T-cell (primary cell): Measurements from ENCODE around the gene CREBBP. TPM values are rescaled to one million over a fixed set of nuclear protein-coding genes. Genes with fewer than 3 reads are reported as not detected.
A peak's percentile ranks its signal among the peaks of the same experiment; 100 is the strongest.
"Not testable (repeated sequence)": the region's sequence is repeated elsewhere in the genome, so short reads cannot be mapped to it uniquely, and the experiment has no call there.

Experiments used
- ATAC-seq, 4 experiments: fragments of 200-7000 bp in 3 of 4; fragments of 150-1000 bp in 1 of 4; cut with Tn5 transposase; replicated peaks in 1 of 4; 1 replicate in 3 of 4; 2 replicates in 1 of 4; pipeline ENCODE4 v1.10.0; 2021; ENCODE audit warnings: moderate library complexity in 3 of 4, mild to moderate bottlenecking in 2 of 4, moderate number of reproducible peaks in 1 of 4
- CTCF ChIA-PET, 2 donors: fragments of 300-600 bp; sonication (Branson Sonifier 250); formaldehyde crosslinking; loops; one replicate each; lab custom pipeline; 2022; ENCODE audit warnings: antibody characterized with exemption in 2 of 2; lab: Charles Lee
- POLR2A ChIA-PET, 2 donors: fragments of 300-600 bp; sonication (Branson Sonifier 250); formaldehyde crosslinking; loops; one replicate each; lab custom pipeline; 2022; ENCODE audit warnings: antibody characterized with exemption in 2 of 2; lab: Charles Lee
- DNase-seq, 35 experiments: peaks; one replicate each; pipeline versions ENCODE4 v3.0.0 to v3.0.0-alpha.2; 2013 to 2023
- H3K27ac ChIP-seq: one replicate; pipeline ENCODE4 v1.5.1; 2013; ENCODE audit warnings: low read length
- H3K27me3 ChIP-seq, 2 experiments: replicated peaks in 1 of 2; 1 replicate in 1 of 2; 2 replicates in 1 of 2; pipeline versions ENCODE4 v1.6.1 to v1.7.0; 2013; ENCODE audit warnings: low read length in 1 of 2, mixed read lengths in 1 of 2; ENCODE audit not compliant: control insufficient read depth in 2 of 2, insufficient read depth in 2 of 2; ENCODE audit errors: extremely low read depth in 1 of 2
- H3K36me3 ChIP-seq, 2 donors: 1 replicate in 1 of 2; 2 replicates in 1 of 2; pipeline versions ENCODE4 v1.6.1 to v1.7.0; 2013; ENCODE audit warnings: low read length in 1 of 2; ENCODE audit not compliant: control insufficient read depth in 2 of 2, insufficient read depth in 1 of 2; ENCODE audit errors: extremely low read depth in 1 of 2
- H3K4me1 ChIP-seq, 2 experiments: 1 replicate in 1 of 2; 2 replicates in 1 of 2; pipeline versions ENCODE4 v1.6.1 to v1.7.0; 2013; ENCODE audit warnings: low read length in 2 of 2, mixed read lengths in 1 of 2; ENCODE audit not compliant: insufficient read depth in 2 of 2, control insufficient read depth in 1 of 2; ENCODE audit errors: extremely low read depth in 1 of 2
- H3K4me3 ChIP-seq, 2 donors: 1 replicate in 1 of 2; 2 replicates in 1 of 2; pipeline versions ENCODE4 v1.5.1 to v1.7.0; 2013; ENCODE audit warnings: mild to moderate bottlenecking in 2 of 2, low read length in 1 of 2, moderate library complexity in 1 of 2; ENCODE audit not compliant: control insufficient read depth in 1 of 2; ENCODE audit errors: extremely low read depth in 1 of 2
- H3K9me3 ChIP-seq: 2 replicates; pipeline ENCODE4 v1.7.0; 2013
- H3K27ac Mint-ChIP-seq, 2 donors: one replicate each; pipeline ENCODE4 v1.8.0; 2020 to 2021; ENCODE audit warnings: mild to moderate bottlenecking in 2 of 2, mixed read lengths in 2 of 2
- H3K27me3 Mint-ChIP-seq, 2 donors: one replicate each; pipeline ENCODE4 v1.8.0; 2021 to 2022; ENCODE audit warnings: mixed read lengths in 2 of 2
- H3K36me3 Mint-ChIP-seq: one replicate; pipeline ENCODE4 v1.8.0; 2021; ENCODE audit warnings: mixed read lengths
- H3K4me1 Mint-ChIP-seq, 3 donors: one replicate each; pipeline ENCODE4 v1.8.0; 2020 to 2022; ENCODE audit warnings: mixed read lengths in 3 of 3, mild to moderate bottlenecking in 1 of 3
- H3K4me3 Mint-ChIP-seq, 3 donors: one replicate each; pipeline ENCODE4 v1.8.0; 2020 to 2022; ENCODE audit warnings: mild to moderate bottlenecking in 3 of 3, mixed read lengths in 3 of 3, moderate library complexity in 3 of 3
- H3K9me3 Mint-ChIP-seq, 3 donors: one replicate each; pipeline ENCODE4 v1.8.0; 2020 to 2022; ENCODE audit warnings: mixed read lengths in 3 of 3
- WGBS: methylation state at CpG from one replicate; pipeline ENCODE4 v1.1.5; 2013; ENCODE audit warnings: missing lambda C conversion rate; ENCODE audit not compliant: insufficient coverage; 5-methylcytosine and 5-hydroxymethylcytosine counted together
- total RNA-seq, 35 experiments: library from RNA in 6 of 35; stranded (reverse) in 6 of 35; fragments of 120-200 nt in 1 of 35; gene quantifications; one replicate each; pipeline versions ENCODE4 v1.2.1 to v1.2.4 and lab custom pipeline; 2013 to 2026

CREBBP gene
- total RNA-seq, 5 donors from 2014 or later (not counting 1 experiment from before 2014, with no cell fraction given) = 114 to 183 (median 127) TPM

DNA sequence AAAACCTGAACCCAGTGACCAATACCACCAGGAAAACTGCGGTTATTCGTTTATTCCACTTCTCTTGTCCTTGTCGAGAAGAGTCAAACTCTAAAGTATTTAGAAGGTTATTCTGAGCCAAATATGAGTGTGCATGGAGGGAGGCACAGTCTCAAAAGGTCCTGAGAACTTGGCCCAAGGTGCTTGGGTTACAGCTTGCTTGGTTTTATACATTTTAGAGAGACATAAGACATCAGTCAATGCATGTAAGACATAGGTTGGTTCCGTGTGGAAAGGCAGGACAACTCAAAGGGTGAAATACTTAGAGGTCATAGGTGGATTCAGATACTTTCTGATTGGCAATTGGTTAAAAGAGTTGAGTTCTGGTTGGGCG, 162.5 kb downstream of the CREBBP start:
- DNase-seq = no peak

DNA sequence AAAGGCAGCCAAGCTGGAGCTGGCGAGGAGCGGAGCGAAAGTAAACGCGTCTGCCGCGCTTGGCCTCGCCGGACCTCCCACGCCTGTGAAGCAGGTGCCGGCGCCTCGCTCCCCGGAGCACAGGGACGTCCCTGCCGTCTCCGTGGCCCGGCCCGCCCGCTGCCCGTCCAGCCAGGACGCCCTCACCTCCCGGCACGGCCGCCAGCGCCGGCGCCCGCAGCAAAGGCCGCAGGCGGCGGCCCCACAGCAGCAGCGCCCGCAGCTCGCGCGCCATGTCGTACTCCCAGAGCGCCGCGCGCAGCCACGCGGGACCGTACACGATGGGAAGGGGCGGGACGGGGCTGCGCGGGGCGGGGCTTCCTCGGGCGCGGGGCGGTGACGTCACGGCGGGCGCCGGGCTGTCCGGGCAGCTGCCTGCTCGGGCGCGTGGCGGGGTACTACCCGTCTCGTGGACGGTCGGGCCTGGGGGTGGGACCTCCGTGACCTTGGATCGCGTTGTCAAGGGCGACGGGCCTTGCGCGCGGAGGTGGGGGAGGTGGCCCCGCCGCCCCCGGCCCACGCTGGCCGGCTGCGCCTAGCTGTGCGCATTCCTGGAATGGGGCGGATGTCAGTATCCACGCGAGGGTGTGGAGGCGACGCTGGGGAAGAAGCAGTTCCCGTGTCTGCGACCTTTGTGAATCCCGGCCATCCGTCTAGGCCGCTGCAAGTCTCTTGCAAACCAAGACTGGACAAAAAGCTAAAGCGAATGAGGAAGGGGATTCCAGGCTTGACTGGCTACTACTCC, 163.1 kb downstream of the CREBBP start, which contains the start of gene TRAP1:
TSS of gene TRAP1 (minus strand) at position 290 of the 784 bp plus-strand sequence. CDS start at position 274, 16 bp downstream.
- H3K4me3 Mint-ChIP-seq = peak within 1 kb of the TSS; percentile 83 to 88 (median 87)
- ATAC-seq = peak; percentile 97 to 98 (median 98)
- no peaks in the 10 kb centered on the region for H3K9me3 ChIP-seq
- peak within 1 kb of the TSS; percentile 85 to 97 for H3K4me3 ChIP-seq
- H3K36me3 Mint-ChIP-seq = peaks cover 13% of the 10 kb centered on the region
- H3K4me1 Mint-ChIP-seq = peaks cover 35 to 43% (median 38%) of the 10 kb centered on the region in 3 donors
- H3K27ac ChIP-seq = peak within 1 kb of the TSS; percentile 85
- peak; percentile 79 to 95 (median 88) for DNase-seq
- H3K27ac Mint-ChIP-seq = peak within 1 kb of the TSS; percentile 80 to 83
- peaks cover 0 to 3% of the 10 kb centered on the region in 2 experiments for H3K27me3 ChIP-seq
- ChIA-PET CTCF (no interaction called here), POLR2A (no interaction called here)
- H3K9me3 Mint-ChIP-seq = no peaks in the 10 kb centered on the region
- peaks cover 11 to 31% of the 10 kb centered on the region in 2 experiments for H3K4me1 ChIP-seq
- peaks cover 0 to 10% of the 10 kb centered on the region in 2 donors for H3K36me3 ChIP-seq
- under 1% methylated on average over 93 of the region's 95 CpGs for WGBS
- H3K27me3 Mint-ChIP-seq = no peaks in the 10 kb centered on the region

More for the DNA sequence above, 162.5 kb downstream of the CREBBP start:
- H3K4me3 ChIP-seq = peak overlapping the region; percentile 64 to 85
- H3K27ac Mint-ChIP-seq = peak overlapping the region; percentile 75 to 80
- ChIA-PET POLR2A (no interaction called here), CTCF (no interaction called here)
- peaks cover 11% of the 10 kb centered on the region for H3K36me3 Mint-ChIP-seq
- no peaks in the 10 kb centered on the region for H3K9me3 Mint-ChIP-seq
- H3K9me3 ChIP-seq = no peaks in the 10 kb centered on the region
- no peaks in the 10 kb centered on the region for H3K27me3 Mint-ChIP-seq
- peaks cover 0 to 3% of the 10 kb centered on the region in 2 experiments for H3K27me3 ChIP-seq
- peaks cover 0 to 8% of the 10 kb centered on the region in 2 donors for H3K36me3 ChIP-seq
- H3K4me1 ChIP-seq = peaks cover 11 to 29% of the 10 kb centered on the region in 2 experiments
- 25% methylated on average over 1 of the region's 5 CpGs for WGBS
- ATAC-seq = no peak
- H3K4me1 Mint-ChIP-seq = peaks cover 30 to 39% (median 33%) of the 10 kb centered on the region in 3 donors
- H3K27ac ChIP-seq = peak overlapping the region; percentile 85
- H3K4me3 Mint-ChIP-seq = peak overlapping the region; percentile 80 to 83 (median 82)

DNA sequence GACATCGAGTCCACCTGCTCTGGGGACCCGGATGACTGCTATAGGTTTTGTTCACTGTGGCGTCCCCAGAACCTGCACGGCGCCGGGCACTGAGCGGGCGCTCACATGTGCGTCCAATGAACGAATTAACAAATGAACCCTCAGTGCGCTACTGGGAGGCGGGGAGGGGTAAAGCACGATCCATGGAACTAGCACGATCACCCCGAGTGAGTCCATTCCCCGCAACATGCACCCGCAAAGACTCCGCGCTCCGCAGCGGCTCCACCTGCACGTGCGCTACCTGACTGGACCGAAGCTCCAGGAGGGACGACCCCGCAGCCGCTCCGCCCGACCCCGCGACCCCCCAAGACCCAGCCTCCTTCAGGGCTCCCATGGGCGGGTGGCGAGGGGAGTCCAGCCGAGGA, 163.7 kb downstream of the CREBBP start:
- Mint-ChIP-seq H3K27me3 (no peaks in the 10 kb centered on the region), H3K27ac (peak overlapping the region; percentile 74 to 83), H3K4me1 (peaks cover 37 to 45% (median 40%) of the 10 kb centered on the region in 3 donors), H3K4me3 (peak overlapping the region; percentile 83 to 88 (median 87)), H3K9me3 (no peaks in the 10 kb centered on the region), H3K36me3 (peaks cover 13% of the 10 kb centered on the region)
- ChIA-PET CTCF (no interaction called here), POLR2A (no interaction called here)
- H3K36me3 ChIP-seq = peaks cover 1 to 10% of the 10 kb centered on the region in 2 donors
- peak overlapping the region; percentile 60 for H3K27ac ChIP-seq
- H3K4me3 ChIP-seq = peak overlapping the region; percentile 85 to 97
- ATAC-seq (peak; percentile 8 to 26 (median 23)), DNase-seq (peak in 8 of 35 experiments; percentile 0 to 19 (median 8))
- under 1% methylated on average over 34 of the region's 34 CpGs for WGBS
- H3K9me3 ChIP-seq = no peaks in the 10 kb centered on the region
- peaks cover 11 to 31% of the 10 kb centered on the region in 2 experiments for H3K4me1 ChIP-seq
- H3K27me3 ChIP-seq = peaks cover 0 to 3% of the 10 kb centered on the region in 2 experiments

DNA sequence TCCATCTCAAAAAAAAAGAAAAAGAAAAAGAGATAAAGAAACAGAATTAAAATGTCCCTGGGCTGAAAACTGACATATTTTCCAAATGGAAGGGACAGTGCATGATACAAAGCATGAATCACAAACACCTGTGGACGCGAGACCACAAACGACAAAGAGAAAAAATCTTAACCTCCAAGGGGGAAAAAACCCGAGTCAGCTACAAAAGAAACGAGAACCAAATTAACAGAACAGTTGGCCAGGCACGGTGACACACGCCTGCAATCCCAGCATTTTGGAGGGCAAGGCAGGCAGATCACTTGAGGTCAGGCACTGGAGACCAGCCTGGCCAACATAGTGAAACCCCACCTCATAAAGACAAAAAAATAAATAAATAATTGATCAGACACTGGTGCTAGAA, 165.1 kb downstream of the CREBBP start:
- no peaks in the 10 kb centered on the region for H3K9me3 ChIP-seq
- POLR2A ChIA-PET = no interaction called here
- H3K4me3 ChIP-seq = no peak overlapping the region
- H3K27me3 ChIP-seq = peaks cover 0 to 2% of the 10 kb centered on the region in 2 experiments
- peaks cover 3 to 10% of the 10 kb centered on the region in 2 donors for H3K36me3 ChIP-seq
- H3K36me3 Mint-ChIP-seq = peaks cover 13% of the 10 kb centered on the region
- ATAC-seq (no peak), DNase-seq (no peak)
- WGBS = no CpG with 5 or more reads among the region's 7 CpGs
- H3K4me1 ChIP-seq = peaks cover 11 to 31% of the 10 kb centered on the region in 2 experiments
- no peaks in the 10 kb centered on the region for H3K9me3 Mint-ChIP-seq
- H3K27ac Mint-ChIP-seq = no peak overlapping the region
- no peak overlapping the region for H3K27ac ChIP-seq
- H3K27me3 Mint-ChIP-seq = no peaks in the 10 kb centered on the region
- peak overlapping the region; percentile 3 to 87 (median 61) for H3K4me3 Mint-ChIP-seq
- CTCF ChIA-PET = interaction anchor here in 1 of 2 donors (0.6 kb wide), 1 partner anchor 247 kb away, joined by 5 read pairs; no protein-coding TSS in a partner anchor
- peaks cover 40 to 45% (median 41%) of the 10 kb centered on the region in 3 donors for H3K4me1 Mint-ChIP-seq

DNA sequence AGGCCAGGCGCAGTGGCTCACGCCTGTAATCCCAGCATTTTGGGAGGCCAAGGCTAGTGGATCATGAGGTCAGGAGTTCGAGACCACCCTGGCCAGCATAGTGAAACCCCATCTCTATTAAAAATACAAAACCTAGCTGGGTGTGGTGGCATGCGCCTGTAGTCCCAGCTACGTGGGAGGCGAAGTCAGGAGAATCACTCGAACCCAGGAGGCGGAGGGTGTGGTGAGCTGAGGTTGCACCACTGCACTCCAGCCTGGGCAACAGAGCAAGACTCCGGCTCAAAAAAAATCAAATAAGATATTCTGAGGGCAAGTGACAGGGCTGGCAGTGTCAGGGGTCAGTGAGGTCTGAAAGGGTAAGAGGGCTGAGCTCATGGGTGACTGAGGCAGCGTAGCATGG, 166.1 kb downstream of the CREBBP start:
- H3K9me3 ChIP-seq, H3K27ac Mint-ChIP-seq, H3K27me3 ChIP-seq, DNase-seq, H3K27ac ChIP-seq, H3K27me3 Mint-ChIP-seq, CTCF ChIA-PET, POLR2A ChIA-PET, H3K9me3 Mint-ChIP-seq, ATAC-seq, H3K4me3 ChIP-seq: not testable (repeated sequence)
- H3K36me3 Mint-ChIP-seq = peaks cover 18% of the 10 kb centered on the region
- Histone ChIP-seq H3K4me1 (peaks cover 11 to 31% of the 10 kb centered on the region in 2 experiments), H3K36me3 (peaks cover 3 to 13% of the 10 kb centered on the region in 2 donors)
- 100% methylated on average over 2 of the region's 10 CpGs for WGBS
- peaks cover 41 to 49% (median 45%) of the 10 kb centered on the region in 3 donors for H3K4me1 Mint-ChIP-seq
- H3K4me3 Mint-ChIP-seq = peak overlapping the region in 1 of 3 donors; percentile 3

DNA sequence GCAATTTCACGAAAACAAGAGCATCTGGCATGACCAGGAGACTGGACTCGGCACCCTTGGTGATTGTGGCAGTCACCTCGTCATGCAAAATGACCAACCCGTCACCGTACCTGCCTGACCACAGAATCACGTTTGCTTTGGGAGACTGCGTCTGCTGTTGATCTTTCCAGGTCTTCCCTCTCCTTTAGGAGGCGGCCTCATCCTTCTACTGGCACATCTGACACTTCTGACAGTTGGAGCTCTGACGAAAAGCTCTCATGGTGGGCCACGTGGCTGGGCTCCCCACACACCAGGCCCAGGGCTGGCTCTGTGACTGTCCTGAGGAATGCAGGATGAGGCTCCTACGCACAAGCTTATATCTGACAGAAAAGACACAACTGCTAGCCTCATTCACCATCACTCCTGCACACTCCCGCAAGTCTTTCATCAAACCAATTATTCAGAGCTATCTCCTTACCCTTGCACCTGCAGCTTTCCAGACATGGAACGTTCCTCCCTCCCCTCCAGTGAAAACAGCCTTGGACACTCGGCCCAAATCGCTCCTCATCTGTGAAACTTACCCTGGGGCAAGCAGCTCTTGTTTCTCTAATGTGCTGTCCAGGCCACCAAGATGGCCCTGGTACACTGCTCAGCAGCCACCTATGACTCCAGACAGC, 166.8 kb downstream of the CREBBP start:
- ChIA-PET POLR2A (no interaction called here), CTCF (no interaction called here)
- Mint-ChIP-seq H3K4me1 (peaks cover 41 to 49% (median 45%) of the 10 kb centered on the region in 3 donors), H3K27me3 (no peaks in the 10 kb centered on the region), H3K27ac (no peak overlapping the region), H3K9me3 (no peaks in the 10 kb centered on the region), H3K36me3 (peaks cover 18% of the 10 kb centered on the region), H3K4me3 (peak overlapping the region in 1 of 3 donors; percentile 11)
- ATAC-seq (no peak), DNase-seq (no peak)
- Histone ChIP-seq H3K9me3 (no peaks in the 10 kb centered on the region), H3K27me3 (no peaks in the 10 kb centered on the region), H3K27ac (no peak overlapping the region), H3K4me1 (peaks cover 11 to 31% of the 10 kb centered on the region in 2 experiments), H3K4me3 (no peak overlapping the region), H3K36me3 (peaks cover 3 to 13% of the 10 kb centered on the region in 2 donors)
- WGBS = 97% methylated on average over 15 of the region's 15 CpGs
